HEK293 (cell line): Measurements from ENCODE around the gene C1orf52.

Source experiments
- CTCF ChIA-PET: fragments of 350-600 bp; formaldehyde crosslinking; extraction: SDS; loops from one replicate; lab custom pipeline; 2021; ENCODE audit warnings: antibody characterized with exemption; lab: Yijun Ruan, JAX
- POLR2A ChIA-PET: fragments of 300-600 bp; formaldehyde crosslinking; extraction: SDS; loops from one replicate; lab custom pipeline; 2020; ENCODE audit warnings: antibody characterized with exemption, inconsistent platforms; lab: Yijun Ruan, JAX
- H3K27ac ChIP-seq: fragments of 200-500 bp; sonication (Bioruptor generic); 2 replicates; pipeline ENCODE4 v1.5.1; 2014; ENCODE audit warnings: low read depth, low read length, control low read depth, inconsistent platforms; ENCODE audit errors: extremely low read depth
- H3K36me3 ChIP-seq, 2 experiments: fragments of 200-500 bp in 1 of 2; sonication (Bioruptor generic) in 1 of 2; 1 replicate in 1 of 2; 2 replicates in 1 of 2; pipeline ENCODE4 v1.5.1; 2014 to 2017; ENCODE audit warnings: inconsistent platforms in 2 of 2, low read length in 2 of 2; ENCODE audit not compliant: control insufficient read depth in 2 of 2, insufficient read depth in 1 of 2
- H3K4me1 ChIP-seq: fragments of 200-500 bp; sonication (Bioruptor generic); 2 replicates; pipeline ENCODE4 v1.5.1; 2014; ENCODE audit warnings: mild to moderate bottlenecking, low read length, inconsistent platforms; ENCODE audit not compliant: control insufficient read depth, insufficient read depth
- H3K4me3 ChIP-seq: 2 replicates; pipeline ENCODE4 v1.5.1; 2011; ENCODE audit warnings: low read depth, mild to moderate bottlenecking, control low read depth, low read length, moderate library complexity
- H3K9me3 ChIP-seq: fragments of 200-500 bp; sonication (Bioruptor generic); 2 replicates; pipeline ENCODE4 v1.5.1; 2014; ENCODE audit warnings: low read depth, low read length, inconsistent platforms; ENCODE audit not compliant: control insufficient read depth, insufficient read depth
- GLIS1 ChIP-seq: fragments of 450-650 bp; formaldehyde crosslinking; IDR thresholded peaks from 2 replicates; pipeline ENCODE4 v1.5.1; 2016; ENCODE audit warnings: missing biosample characterization, missing genetic modification characterization
- KLF10 ChIP-seq: fragments of 450-650 bp; IDR thresholded peaks from 2 replicates; pipeline ENCODE4 v1.5.1; 2018; ENCODE audit warnings: missing biosample characterization, mild to moderate bottlenecking, missing genetic modification characterization
- TRIM28 ChIP-seq: IDR thresholded peaks from 2 replicates; pipeline ENCODE4 v1.6.1; 2011; ENCODE audit warnings: low read length, control low read depth, borderline replicate concordance
- ZNF16 ChIP-seq: fragments of 450-650 bp; formaldehyde crosslinking; IDR thresholded peaks from 2 replicates; pipeline ENCODE4 v1.5.1; 2016; ENCODE audit warnings: low read depth, missing biosample characterization, missing genetic modification characterization
- ZNF169 ChIP-seq: fragments of 450-650 bp; formaldehyde crosslinking; IDR thresholded peaks from 2 replicates; pipeline ENCODE4 v1.5.1; 2016; ENCODE audit warnings: missing biosample characterization, missing genetic modification characterization
- ZNF202 ChIP-seq: fragments of 450-650 bp; formaldehyde crosslinking; IDR thresholded peaks from 2 replicates; pipeline ENCODE4 v1.5.1; 2016; ENCODE audit warnings: missing biosample characterization, missing genetic modification characterization, borderline replicate concordance
- ZNF223 ChIP-seq: fragments of 450-650 bp; formaldehyde crosslinking; IDR thresholded peaks from 2 replicates; pipeline ENCODE4 v1.5.1; 2016; ENCODE audit warnings: missing biosample characterization, missing genetic modification characterization
- ZNF354C ChIP-seq: fragments of 450-650 bp; formaldehyde crosslinking; IDR thresholded peaks from 2 replicates; pipeline ENCODE4 v1.5.1; 2016; ENCODE audit warnings: missing biosample characterization, missing genetic modification characterization, low read depth, borderline replicate concordance
- ZNF394 ChIP-seq: fragments of 450-650 bp; formaldehyde crosslinking; IDR thresholded peaks from 2 replicates; pipeline ENCODE4 v1.5.1; 2016; ENCODE audit warnings: missing biosample characterization, missing genetic modification characterization, mild to moderate bottlenecking, moderate library complexity, borderline replicate concordance
- ZNF426 ChIP-seq: fragments of 450-650 bp; formaldehyde crosslinking; IDR thresholded peaks from 2 replicates; pipeline ENCODE4 v1.5.1; 2017; ENCODE audit warnings: missing biosample characterization, missing genetic modification characterization, mild to moderate bottlenecking, inconsistent platforms, moderate library complexity
- ZNF624 ChIP-seq: fragments of 450-650 bp; formaldehyde crosslinking; IDR thresholded peaks from 2 replicates; pipeline ENCODE4 v1.5.1; 2017; ENCODE audit warnings: missing biosample characterization, missing genetic modification characterization
- ZNF626 ChIP-seq: fragments of 450-650 bp; sonication (Bioruptor Pico); formaldehyde crosslinking; IDR thresholded peaks from 2 replicates; pipeline ENCODE4 v1.5.1; 2018; ENCODE audit warnings: missing biosample characterization, missing genetic modification characterization, inconsistent platforms
- ZNF629 ChIP-seq: fragments of 450-650 bp; formaldehyde crosslinking; IDR thresholded peaks from 2 replicates; pipeline ENCODE4 v1.5.1; 2017; ENCODE audit warnings: missing biosample characterization, missing genetic modification characterization
- ZNF664 ChIP-seq: fragments of 450-650 bp; formaldehyde crosslinking; IDR thresholded peaks from 2 replicates; pipeline ENCODE4 v1.5.1; 2016; ENCODE audit warnings: missing biosample characterization, missing genetic modification characterization
- ZNF791 ChIP-seq: fragments of 450-650 bp; formaldehyde crosslinking; IDR thresholded peaks from 2 replicates; pipeline ENCODE4 v1.5.1; 2016; ENCODE audit warnings: missing biosample characterization, missing genetic modification characterization
- ZNF843 ChIP-seq: fragments of 450-650 bp; formaldehyde crosslinking; IDR thresholded peaks from 2 replicates; pipeline ENCODE4 v1.5.1; 2016; ENCODE audit warnings: missing biosample characterization, missing genetic modification characterization
- ZSCAN23 ChIP-seq: fragments of 450-650 bp; formaldehyde crosslinking; IDR thresholded peaks from 2 replicates; pipeline ENCODE4 v1.5.1; 2016; ENCODE audit warnings: missing biosample characterization, missing genetic modification characterization
- TF ChIP-seq, protein P1 (sequence below): fragments of 450-650 bp; formaldehyde crosslinking; IDR thresholded peaks from 2 replicates; pipeline ENCODE4 v1.5.1; 2016; ENCODE audit warnings: missing biosample characterization, missing genetic modification characterization
- TF ChIP-seq, protein P2 (sequence below): fragments of 450-650 bp; formaldehyde crosslinking; IDR thresholded peaks from 2 replicates; pipeline ENCODE4 v1.5.1; 2016; ENCODE audit warnings: missing biosample characterization, missing genetic modification characterization
- TF ChIP-seq, protein P3 (sequence below): fragments of 450-650 bp; formaldehyde crosslinking; IDR thresholded peaks from 2 replicates; pipeline ENCODE4 v1.5.1; 2016; ENCODE audit warnings: missing biosample characterization, missing genetic modification characterization, low read depth
- TF ChIP-seq, protein P4 (sequence below): fragments of 450-650 bp; formaldehyde crosslinking; IDR thresholded peaks from 2 replicates; pipeline ENCODE4 v1.5.1; 2016; ENCODE audit warnings: missing biosample characterization, missing genetic modification characterization, borderline replicate concordance

C1orf52 gene

DNA sequence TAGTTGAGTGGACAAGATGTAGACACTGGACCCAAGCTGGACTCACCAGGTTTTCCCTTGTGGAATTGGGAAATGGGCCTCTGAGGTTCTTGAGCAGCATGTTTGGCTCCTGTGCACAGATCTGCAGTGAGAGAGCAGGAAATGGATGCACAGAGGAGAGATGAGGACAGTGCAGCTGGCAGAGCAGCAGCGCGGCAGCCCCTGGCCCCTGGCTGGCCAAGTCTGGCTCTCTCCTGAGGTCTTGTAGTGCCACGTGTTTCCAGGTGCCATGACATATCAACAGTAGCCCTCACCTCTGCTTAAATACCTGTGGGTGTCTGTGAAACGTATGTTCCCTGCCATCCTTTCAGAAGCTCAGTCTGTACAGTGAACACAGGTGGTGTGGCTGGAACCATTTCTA, 36.2 kb upstream of the C1orf52 start (continued):
- TF ChIP-seq, protein P1, sequence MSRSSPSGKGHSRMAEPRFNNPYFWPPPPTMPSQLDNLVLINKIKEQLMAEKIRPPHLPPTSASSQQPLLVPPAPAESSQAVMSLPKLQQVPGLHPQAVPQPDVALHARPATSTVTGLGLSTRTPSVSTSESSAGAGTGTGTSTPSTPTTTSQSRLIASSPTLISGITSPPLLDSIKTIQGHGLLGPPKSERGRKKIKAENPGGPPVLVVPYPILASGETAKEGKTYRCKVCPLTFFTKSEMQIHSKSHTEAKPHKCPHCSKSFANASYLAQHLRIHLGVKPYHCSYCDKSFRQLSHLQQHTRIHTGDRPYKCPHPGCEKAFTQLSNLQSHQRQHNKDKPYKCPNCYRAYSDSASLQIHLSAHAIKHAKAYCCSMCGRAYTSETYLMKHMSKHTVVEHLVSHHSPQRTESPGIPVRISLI = no peak
- TF ChIP-seq, protein P2, sequence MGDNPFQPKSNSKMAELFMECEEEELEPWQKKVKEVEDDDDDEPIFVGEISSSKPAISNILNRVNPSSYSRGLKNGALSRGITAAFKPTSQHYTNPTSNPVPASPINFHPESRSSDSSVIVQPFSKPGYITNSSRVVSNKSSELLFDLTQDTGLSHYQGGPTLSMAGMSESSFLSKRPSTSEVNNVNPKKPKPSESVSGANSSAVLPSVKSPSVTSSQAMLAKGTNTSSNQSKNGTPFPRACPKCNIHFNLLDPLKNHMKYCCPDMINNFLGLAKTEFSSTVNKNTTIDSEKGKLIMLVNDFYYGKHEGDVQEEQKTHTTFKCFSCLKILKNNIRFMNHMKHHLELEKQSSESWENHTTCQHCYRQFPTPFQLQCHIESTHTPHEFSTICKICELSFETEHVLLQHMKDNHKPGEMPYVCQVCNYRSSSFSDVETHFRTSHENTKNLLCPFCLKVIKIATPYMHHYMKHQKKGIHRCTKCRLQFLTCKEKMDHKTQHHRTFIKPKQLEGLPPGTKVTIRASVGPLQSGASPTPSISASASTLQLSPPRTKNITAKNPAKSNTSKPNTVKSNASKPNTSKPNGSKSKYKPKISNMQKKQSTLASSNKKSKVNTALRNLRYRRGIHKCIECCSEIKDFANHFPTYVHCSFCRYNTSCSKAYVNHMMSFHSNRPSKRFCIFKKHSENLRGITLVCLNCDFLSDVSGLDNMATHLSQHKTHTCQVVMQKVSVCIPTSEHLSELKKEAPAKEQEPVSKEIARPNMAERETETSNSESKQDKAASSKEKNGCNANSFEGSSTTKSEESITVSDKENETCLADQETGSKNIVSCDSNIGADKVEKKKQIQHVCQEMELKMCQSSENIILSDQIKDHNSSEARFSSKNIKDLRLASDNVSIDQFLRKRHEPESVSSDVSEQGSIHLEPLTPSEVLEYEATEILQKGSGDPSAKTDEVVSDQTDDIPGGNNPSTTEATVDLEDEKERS (tag by site-specific recombination) = no peak
- TF ChIP-seq ZNF664 (tag by site-specific recombination) (no peak), ZNF624 (tag by site-specific recombination) (no peak)

DNA sequence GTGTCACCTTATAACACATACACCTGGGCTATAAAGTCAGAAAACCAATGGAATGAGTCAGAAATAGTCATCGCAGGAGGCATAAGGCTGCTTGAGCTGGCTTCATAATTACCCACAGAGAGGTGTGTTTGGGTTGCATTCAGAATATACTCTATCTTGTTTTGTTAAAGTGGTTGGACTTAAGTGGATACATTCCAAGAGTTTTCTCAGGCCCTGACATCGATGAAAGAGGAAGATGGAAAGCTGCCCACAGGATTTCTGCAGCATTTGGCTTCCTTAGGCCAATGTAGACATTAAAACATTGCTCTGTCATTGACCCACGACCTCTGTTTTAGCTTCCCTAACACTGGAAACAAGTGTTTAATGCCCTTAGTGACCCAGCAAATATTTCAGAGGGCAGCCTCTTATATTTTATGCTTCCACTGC, 35.6 kb upstream of the C1orf52 start:
- TF ChIP-seq GLIS1 (tag by site-specific recombination) = 0 out of 2 replicates have a peak, but pooled peaks have one; percentile 12
- TF ChIP-seq ZNF626 (tag by site-specific recombination) = no peak
- no peak for TF ChIP-seq ZNF202 (tag by site-specific recombination)
- no peak for TF ChIP-seq ZNF791 (tag by site-specific recombination)
- no peak for TF ChIP-seq ZSCAN23 (tag by site-specific recombination)
- TF ChIP-seq ZNF223 (tag by site-specific recombination) = no peak
- TF ChIP-seq KLF10 (tag by site-specific recombination) = 0 out of 2 replicates have a peak, but pooled peaks have one; percentile 14
- TF ChIP-seq, protein P3, sequence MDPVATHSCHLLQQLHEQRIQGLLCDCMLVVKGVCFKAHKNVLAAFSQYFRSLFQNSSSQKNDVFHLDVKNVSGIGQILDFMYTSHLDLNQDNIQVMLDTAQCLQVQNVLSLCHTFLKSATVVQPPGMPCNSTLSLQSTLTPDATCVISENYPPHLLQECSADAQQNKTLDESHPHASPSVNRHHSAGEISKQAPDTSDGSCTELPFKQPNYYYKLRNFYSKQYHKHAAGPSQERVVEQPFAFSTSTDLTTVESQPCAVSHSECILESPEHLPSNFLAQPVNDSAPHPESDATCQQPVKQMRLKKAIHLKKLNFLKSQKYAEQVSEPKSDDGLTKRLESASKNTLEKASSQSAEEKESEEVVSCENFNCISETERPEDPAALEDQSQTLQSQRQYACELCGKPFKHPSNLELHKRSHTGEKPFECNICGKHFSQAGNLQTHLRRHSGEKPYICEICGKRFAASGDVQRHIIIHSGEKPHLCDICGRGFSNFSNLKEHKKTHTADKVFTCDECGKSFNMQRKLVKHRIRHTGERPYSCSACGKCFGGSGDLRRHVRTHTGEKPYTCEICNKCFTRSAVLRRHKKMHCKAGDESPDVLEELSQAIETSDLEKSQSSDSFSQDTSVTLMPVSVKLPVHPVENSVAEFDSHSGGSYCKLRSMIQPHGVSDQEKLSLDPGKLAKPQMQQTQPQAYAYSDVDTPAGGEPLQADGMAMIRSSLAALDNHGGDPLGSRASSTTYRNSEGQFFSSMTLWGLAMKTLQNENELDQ (tag by site-specific recombination) = no peak
- TF ChIP-seq TRIM28 = no peak
- no peak for TF ChIP-seq ZNF16 (tag by site-specific recombination)
- no peaks in the 10 kb centered on the region for H3K9me3 ChIP-seq
- ChIA-PET CTCF (interaction anchor here (1.1 kb wide), 1 partner anchor 13 kb away, joined by 4 read pairs; no protein-coding TSS in a partner anchor), POLR2A (interaction anchor here (0.5 kb wide), 1 partner anchor 151 kb away, joined by 3 read pairs; no protein-coding TSS in a partner anchor)
- H3K27ac ChIP-seq = no peak overlapping the region
- H3K36me3 ChIP-seq = no peaks in the 10 kb centered on the region
- peaks cover 18% of the 10 kb centered on the region for H3K4me1 ChIP-seq
- H3K4me3 ChIP-seq = no peak overlapping the region

DNA sequence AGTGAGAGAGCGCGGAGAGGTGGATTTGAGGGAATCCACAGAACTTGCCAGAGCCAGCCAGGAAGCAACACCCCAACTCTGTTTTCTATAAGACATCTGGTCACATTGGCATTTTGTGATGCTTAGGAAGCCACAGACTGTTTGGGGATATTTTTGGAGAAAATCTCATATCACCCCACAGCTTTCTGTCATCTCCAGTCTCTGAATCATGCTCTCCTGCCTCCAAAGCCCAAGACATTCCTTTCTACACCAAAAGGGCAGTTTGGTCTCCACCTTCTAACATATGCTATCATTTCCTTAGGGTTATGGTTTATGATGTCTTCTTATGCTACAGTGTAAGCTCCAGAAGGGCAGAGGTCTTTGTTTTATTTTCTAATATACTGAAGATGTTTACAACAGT, 31.4 kb upstream of the C1orf52 start:
- Histone ChIP-seq H3K4me1 (peaks cover 5% of the 10 kb centered on the region; the same call in 1 of the 2 replicates), H3K9me3 (no peaks in the 10 kb centered on the region), H3K27ac (no peak overlapping the region), H3K4me3 (no peak overlapping the region), H3K36me3 (no peaks in the 10 kb centered on the region)
- CTCF ChIA-PET = no interaction called here
- POLR2A ChIA-PET = interaction anchor here (1.7 kb wide), 1 partner anchor 15 kb away, joined by 5 read pairs; the partner anchor contains the start of gene BCL10
- TF ChIP-seq ZNF354C (tag by site-specific recombination) (no peak), ZNF169 (tag by site-specific recombination) (no peak), ZNF426 (no peak), ZNF394 (tag by site-specific recombination) (no peak), ZNF843 (tag by site-specific recombination) (no peak), ZNF629 (no peak), ZNF624 (tag by site-specific recombination) (no peak)
- TF ChIP-seq, protein P4, sequence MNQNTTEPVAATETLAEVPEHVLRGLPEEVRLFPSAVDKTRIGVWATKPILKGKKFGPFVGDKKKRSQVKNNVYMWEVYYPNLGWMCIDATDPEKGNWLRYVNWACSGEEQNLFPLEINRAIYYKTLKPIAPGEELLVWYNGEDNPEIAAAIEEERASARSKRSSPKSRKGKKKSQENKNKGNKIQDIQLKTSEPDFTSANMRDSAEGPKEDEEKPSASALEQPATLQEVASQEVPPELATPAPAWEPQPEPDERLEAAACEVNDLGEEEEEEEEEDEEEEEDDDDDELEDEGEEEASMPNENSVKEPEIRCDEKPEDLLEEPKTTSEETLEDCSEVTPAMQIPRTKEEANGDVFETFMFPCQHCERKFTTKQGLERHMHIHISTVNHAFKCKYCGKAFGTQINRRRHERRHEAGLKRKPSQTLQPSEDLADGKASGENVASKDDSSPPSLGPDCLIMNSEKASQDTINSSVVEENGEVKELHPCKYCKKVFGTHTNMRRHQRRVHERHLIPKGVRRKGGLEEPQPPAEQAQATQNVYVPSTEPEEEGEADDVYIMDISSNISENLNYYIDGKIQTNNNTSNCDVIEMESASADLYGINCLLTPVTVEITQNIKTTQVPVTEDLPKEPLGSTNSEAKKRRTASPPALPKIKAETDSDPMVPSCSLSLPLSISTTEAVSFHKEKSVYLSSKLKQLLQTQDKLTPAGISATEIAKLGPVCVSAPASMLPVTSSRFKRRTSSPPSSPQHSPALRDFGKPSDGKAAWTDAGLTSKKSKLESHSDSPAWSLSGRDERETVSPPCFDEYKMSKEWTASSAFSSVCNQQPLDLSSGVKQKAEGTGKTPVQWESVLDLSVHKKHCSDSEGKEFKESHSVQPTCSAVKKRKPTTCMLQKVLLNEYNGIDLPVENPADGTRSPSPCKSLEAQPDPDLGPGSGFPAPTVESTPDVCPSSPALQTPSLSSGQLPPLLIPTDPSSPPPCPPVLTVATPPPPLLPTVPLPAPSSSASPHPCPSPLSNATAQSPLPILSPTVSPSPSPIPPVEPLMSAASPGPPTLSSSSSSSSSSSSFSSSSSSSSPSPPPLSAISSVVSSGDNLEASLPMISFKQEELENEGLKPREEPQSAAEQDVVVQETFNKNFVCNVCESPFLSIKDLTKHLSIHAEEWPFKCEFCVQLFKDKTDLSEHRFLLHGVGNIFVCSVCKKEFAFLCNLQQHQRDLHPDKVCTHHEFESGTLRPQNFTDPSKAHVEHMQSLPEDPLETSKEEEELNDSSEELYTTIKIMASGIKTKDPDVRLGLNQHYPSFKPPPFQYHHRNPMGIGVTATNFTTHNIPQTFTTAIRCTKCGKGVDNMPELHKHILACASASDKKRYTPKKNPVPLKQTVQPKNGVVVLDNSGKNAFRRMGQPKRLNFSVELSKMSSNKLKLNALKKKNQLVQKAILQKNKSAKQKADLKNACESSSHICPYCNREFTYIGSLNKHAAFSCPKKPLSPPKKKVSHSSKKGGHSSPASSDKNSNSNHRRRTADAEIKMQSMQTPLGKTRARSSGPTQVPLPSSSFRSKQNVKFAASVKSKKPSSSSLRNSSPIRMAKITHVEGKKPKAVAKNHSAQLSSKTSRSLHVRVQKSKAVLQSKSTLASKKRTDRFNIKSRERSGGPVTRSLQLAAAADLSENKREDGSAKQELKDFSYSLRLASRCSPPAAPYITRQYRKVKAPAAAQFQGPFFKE (tag by site-specific recombination) = no peak
